ENCODE measurements around the gene NCOR1. TPM values are rescaled to one million over a fixed set of nuclear protein-coding genes. Genes with fewer than 3 reads are reported as not detected.

NCOR1 gene
- total and polyA plus RNA-seq, 9 of the 15 experiments (the other 6 are each of a cell fraction or from before 2014, with no cell fraction given): 20.2 to 66.5 (median 50.9) TPM

GRCh38 chr17:16215273-16215964, at the start of gene NCOR1 (continued):
- peak; percentile 79 for TF ChIP-seq AFF4 (CRISPR knock-in tag; IDR thresholded peaks at IDR 0.05)
- no peak for TF ChIP-seq MGA (IDR thresholded peaks at IDR 0.05)
- peak in 1 of 2 experiments; percentile 89; a peak in 2 of 4 replicates for TF ChIP-seq NONO (IDR thresholded peaks at IDR 0.05; ENCODE audit: low read depth in 2 of 2, low read length in 1 of 2)
- no peak for TF ChIP-seq ASH1L (IDR thresholded peaks at IDR 0.05; ENCODE audit: borderline replicate concordance, low read depth, partially characterized antibody)
- peak; percentile 66; the same call in 1 of the 2 replicates for TF ChIP-seq ETV5 (CRISPR knock-in tag; IDR thresholded peaks at IDR 0.05; ENCODE audit: low read depth)
- TF ChIP-seq MTA3 (IDR thresholded peaks at IDR 0.05; ENCODE audit: borderline replicate concordance): peak; percentile 82; the same call in 1 of the 2 replicates
- TF ChIP-seq NR1H2 (CRISPR knock-in tag; IDR thresholded peaks at IDR 0.05): peak; percentile 63; the same call in 1 of the 2 replicates
- TF ChIP-seq RFX1 (IDR thresholded peaks at IDR 0.05): no peak
- TF ChIP-seq ATF3 (IDR thresholded peaks at IDR 0.05): no peak
- no peak for TF ChIP-seq ATF3 (CRISPR knock-in tag; conservative IDR thresholded peaks at IDR 0.05)
